ENCODE measurements around the gene USP48. TPM values are rescaled to one million over a fixed set of nuclear protein-coding genes. Genes with fewer than 3 reads are reported as not detected.

Gene USP48
- total RNA-seq, 2 donors from 2014 or later, result 47.1 to 51.3 TPM

DNA sequence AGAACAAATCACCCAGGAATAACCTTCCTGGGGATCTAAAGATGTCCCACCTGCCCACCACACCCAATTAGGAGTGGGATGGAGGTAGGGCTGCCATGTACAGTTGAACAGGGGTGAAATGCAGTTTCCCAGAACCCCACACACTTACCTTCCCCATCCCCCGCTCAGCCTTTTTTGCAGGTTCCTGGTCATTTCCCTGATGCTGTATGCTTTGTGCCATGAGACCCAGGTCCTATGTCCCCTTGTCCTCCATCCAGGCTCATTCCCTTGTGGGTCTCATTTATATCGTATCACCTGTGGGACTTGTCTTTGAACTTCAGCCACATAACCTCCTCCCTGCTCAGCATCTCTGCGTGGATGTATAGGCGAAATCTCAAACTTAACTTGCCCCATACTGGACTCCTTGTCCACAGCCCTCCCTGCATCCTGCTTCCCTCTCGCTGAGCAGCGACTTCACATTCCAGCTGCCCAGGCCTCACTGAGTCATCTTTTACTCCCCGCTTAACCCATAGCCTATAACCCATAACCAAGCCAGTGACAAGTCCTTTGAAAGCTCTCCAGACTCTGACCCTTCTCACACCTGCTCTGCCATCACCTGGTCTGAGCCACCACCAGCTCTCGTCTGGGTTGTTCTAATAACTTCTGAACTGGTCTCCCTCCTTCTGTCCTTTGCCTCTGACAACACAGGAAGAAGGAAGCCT lies 33.8 kb upstream of the USP48 start:
- no peak overlapping the region for H3K9ac ChIP-seq (ENCODE audit: low read depth in 2 of 2, low read length in 2 of 2)
- H3K27me3 ChIP-seq, result no peaks in the 10 kb centered on the region
- DNase-seq, result no peak
- no peak overlapping the region for H3K4me3 ChIP-seq
- no peak overlapping the region for H3K27ac ChIP-seq
- H3K9me3 ChIP-seq, result no peaks in the 10 kb centered on the region
- H3K4me1 ChIP-seq, result no peaks in the 10 kb centered on the region
- intact Hi-C loops (cut with DNase I), result loop anchor here (10.0 kb wide), 1 partner anchor 148 kb away; no protein-coding TSS in a partner anchor
- no peaks in the 10 kb centered on the region for H3K36me3 ChIP-seq
- no peak for TF ChIP-seq CTCF (IDR thresholded peaks at IDR 0.05)

DNA sequence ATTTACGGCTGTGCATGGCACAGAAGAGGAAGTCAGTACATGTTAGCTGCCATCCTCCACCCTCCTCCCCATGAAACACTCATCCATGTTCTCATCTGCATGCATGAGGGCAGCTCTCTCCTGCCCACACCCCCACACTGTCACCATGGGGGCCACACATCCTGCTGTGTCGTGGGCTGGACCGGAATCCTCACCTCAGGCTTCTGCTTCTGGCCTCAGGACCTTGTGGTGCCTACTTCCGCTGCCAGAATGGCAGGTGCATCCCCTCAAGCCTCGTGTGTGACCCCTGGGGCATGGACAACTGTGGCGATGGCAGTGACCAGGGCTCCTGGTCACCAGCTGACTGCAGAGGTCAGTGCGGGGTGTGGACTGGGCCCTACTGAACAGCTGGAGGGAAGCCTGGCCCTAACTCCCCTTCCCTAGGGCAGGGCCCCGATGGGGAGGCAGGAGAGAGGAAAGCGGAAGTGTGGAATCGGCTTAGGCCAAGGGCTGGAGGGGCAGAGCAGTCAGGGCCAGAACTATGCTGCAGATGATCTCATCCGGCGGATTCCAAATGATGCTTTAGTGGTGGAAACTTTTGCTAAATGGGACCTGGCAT lies 32.9 kb upstream of the USP48 start:
- intact Hi-C loops (cut with DNase I), result loop anchor here (10.0 kb wide), 1 partner anchor 149 kb away; no protein-coding TSS in a partner anchor
- Histone ChIP-seq H3K4me1 (no peaks in the 10 kb centered on the region), H3K9ac (ENCODE audit: low read depth in 2 of 2, low read length in 2 of 2) (no peak overlapping the region), H3K4me3 (no peak overlapping the region), H3K27ac (no peak overlapping the region), H3K9me3 (no peaks in the 10 kb centered on the region), H3K27me3 (no peaks in the 10 kb centered on the region), H3K36me3 (no peaks in the 10 kb centered on the region)
- TF ChIP-seq CTCF (IDR thresholded peaks at IDR 0.05), result no peak
- DNase-seq, result no peak

DNA sequence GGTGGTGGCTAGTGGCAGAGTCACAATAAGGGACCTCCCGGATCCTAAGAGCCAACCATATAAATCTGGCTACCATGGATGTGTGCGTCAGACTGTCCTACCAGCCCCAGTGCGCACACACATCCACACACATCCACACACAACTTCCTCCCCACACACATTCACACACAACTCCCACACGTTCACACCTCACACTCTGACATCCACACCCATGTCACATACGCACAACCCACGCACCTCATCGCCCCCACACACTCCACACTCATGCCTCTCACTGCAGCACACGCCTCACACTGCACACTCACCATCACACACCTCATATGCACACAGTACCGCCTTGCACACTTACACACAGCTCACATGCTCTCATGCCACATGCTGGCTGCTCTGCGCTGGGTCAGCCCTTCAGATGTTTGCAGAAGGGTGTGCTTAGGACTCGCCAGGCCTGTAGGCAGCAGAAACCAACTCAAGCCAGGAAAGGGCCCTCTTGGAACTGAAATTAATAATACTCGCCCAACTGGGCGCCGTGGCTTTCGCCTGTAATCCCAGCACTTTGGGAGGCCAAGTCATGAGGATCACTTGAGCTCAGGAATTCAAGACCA lies 32.1 kb upstream of the USP48 start:
- Histone ChIP-seq H3K4me3 (no peak overlapping the region), H3K27ac (no peak overlapping the region), H3K9me3 (no peaks in the 10 kb centered on the region), H3K9ac (ENCODE audit: low read depth in 2 of 2, low read length in 2 of 2) (no peak overlapping the region), H3K36me3 (no peaks in the 10 kb centered on the region), H3K27me3 (no peaks in the 10 kb centered on the region), H3K4me1 (no peaks in the 10 kb centered on the region)
- intact Hi-C loops (cut with DNase I), result loop anchor here (10.0 kb wide), 1 partner anchor 150 kb away; no protein-coding TSS in a partner anchor
- TF ChIP-seq CTCF (IDR thresholded peaks at IDR 0.05), result no peak
- no peak for DNase-seq

- no peaks in the 10 kb centered on the region for H3K9me3 ChIP-seq
- intact Hi-C loops (cut with DNase I), result loop anchor here (10.0 kb wide), 1 partner anchor 150 kb away; no protein-coding TSS in a partner anchor
- peak; percentile 42 for TF ChIP-seq CTCF (IDR thresholded peaks at IDR 0.05)
- peak overlapping the region; percentile 34 for H3K4me3 ChIP-seq
- H3K36me3 ChIP-seq, result no peaks in the 10 kb centered on the region
- peak overlapping the region in 1 of 2 donors; percentile 50 for H3K9ac ChIP-seq (ENCODE audit: low read depth in 2 of 2, low read length in 2 of 2)
- no peaks in the 10 kb centered on the region for H3K4me1 ChIP-seq
- no peak for DNase-seq
- no peak overlapping the region for H3K27ac ChIP-seq
- no peaks in the 10 kb centered on the region for H3K27me3 ChIP-seq
Measured at GRCh38 chr1:21814241-21814918, 31.4 kb upstream of the USP48 start.

DNA sequence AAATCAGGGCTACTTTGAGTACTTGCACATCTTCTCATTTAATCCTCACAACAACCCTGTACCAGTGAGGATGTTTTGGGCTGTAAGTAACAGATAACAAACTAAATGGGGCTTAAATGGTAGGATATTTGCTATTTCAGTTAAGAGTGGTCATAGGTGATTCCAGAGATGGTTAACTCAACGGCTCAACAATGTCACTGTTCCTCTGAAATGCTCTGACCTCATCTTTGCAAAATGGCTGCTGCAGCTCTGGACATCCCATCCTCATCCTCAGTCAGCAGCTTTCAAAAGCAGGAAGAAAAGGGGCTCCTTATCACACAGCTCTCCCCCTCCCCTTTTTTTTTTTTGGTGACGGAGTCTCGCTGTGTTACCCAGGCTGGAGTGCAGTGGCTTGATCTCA lies 30.6 kb upstream of the USP48 start:
- H3K9me3 ChIP-seq, result no peaks in the 10 kb centered on the region
- no peak for DNase-seq
- H3K4me1 ChIP-seq, result no peaks in the 10 kb centered on the region
- H3K27ac ChIP-seq, result no peak overlapping the region
- TF ChIP-seq CTCF (IDR thresholded peaks at IDR 0.05), result no peak
- intact Hi-C loops (cut with DNase I), result loop anchor here (10.0 kb wide), 1 partner anchor 151 kb away; no protein-coding TSS in a partner anchor
- H3K27me3 ChIP-seq, result no peaks in the 10 kb centered on the region
- no peak overlapping the region for H3K4me3 ChIP-seq
- H3K9ac ChIP-seq (ENCODE audit: low read depth in 2 of 2, low read length in 2 of 2), result no peak overlapping the region
- no peaks in the 10 kb centered on the region for H3K36me3 ChIP-seq
